ENCODE measurements around the gene BRI3BP.
"Not testable (repeated sequence)": the region's sequence is repeated elsewhere in the genome, so short reads cannot be mapped to it uniquely, and the experiment has no call there.

The BRI3BP gene

DNA sequence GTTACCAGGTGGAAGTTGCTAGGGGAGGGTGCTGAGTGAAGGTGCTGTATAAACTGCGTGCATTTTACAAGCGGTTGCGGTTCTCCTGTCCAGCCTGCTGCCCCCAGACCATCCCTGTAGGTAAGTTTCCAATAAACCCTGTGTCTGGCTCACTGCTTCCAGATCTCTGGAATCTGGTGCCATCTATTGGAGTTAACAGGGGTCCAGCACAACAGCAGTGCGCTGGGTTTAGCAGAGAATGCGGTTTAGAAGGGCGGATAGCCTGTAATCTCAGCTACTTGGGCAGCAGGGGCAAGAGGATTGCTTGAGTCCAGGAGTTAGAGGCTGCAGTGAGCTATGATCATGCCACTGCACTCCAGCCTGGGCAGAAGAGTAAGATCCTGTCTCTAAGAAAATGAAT, 76.7 kb downstream of the BRI3BP start:
- no peak for DNase-seq

DNA sequence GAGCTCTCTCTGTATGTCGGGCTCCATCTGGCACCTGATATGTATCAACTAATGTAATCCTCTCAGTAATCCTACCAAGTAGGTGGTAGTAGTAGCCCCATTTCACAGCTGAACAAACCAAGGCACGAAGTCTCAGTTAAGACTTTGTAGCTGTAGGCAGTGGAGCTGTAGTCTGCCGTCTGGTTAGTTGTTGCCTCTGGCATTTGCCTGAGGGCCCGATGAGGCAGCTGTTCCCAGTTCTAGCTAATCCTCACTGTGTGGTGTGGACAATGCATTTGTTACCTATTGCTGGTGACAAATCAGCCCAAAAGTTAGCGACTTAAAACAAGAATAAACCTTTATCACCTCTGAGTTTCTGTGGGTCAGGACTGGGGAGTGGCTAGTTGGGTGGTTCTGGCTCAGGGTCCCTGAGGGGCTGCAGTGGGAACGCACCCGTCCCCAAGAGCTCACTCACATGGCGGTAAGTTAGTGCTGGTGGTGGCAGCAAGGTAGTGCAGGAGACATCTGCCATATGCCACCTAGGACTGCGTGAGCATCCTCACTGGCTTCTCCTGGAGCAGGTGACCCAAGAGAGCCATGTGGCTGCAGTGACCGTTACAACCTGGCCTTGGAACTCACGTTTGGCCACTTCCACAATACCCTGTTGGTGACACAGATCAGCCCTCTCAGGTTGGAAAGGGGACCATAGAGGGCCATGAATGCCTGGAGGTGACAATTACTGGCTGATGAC, 77.4 kb downstream of the BRI3BP start:
- no peak for DNase-seq

DNA sequence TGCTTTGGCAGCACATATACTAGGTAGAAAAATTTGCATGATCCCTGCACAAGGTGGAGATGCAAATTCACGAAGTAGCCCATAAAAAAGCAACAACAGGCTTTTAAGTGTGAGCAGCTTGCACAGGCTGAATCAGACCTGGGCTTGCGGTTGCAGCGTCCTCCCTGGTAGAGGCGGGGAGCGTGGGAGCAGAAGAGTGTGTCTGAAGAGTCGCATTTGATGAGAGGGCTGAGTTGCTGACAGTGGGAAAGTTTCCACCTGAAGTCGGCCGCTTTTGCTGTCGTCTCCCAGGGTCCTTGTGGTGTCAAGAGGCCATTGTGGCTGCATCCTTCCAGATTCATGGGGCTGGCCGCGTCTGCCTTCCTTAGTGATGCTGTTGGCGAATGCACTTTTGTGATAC, 78.0 kb downstream of the BRI3BP start:
- DNase-seq = no peak

DNA sequence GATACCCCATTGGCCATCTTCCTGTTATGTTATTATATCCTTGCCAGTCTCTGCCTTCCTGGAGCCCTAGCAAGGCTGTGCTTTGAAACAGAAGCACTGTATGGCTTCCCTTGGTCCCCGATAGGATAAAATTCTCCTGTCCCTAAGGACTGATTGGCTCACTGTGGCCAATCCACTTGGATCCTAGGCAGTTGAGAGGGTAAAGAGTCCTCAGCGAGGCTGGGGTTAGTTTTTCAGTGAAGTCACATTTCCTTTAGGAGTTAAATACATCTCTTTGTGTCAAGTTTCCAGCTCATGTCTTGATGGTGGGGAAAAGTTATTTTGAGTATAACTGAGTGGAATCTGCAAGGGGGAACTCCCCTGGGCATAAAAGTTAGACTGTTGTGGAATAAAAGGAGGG, 79.1 kb downstream of the BRI3BP start:
- DNase-seq = no peak

DNA sequence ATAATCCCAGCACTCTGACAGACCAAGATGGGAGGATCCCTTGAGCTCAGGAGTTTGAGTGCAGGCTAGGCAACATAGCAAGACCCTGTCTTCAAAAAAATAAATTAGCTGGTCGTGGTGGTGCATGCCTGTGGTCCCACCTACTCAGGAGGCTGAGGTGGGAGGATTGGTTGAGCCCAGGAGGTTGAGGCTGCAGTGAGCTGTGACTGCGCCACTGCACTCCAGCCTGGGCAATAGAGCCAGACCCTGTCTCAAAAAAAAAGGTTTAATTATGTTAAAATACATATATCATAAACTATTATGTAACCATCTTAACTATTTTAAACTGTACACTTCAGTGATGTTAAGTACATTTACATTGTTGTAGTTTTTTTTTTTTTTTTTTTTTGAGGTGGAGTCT, 80.8 kb downstream of the BRI3BP start:
- not testable (repeated sequence) for DNase-seq

DNA sequence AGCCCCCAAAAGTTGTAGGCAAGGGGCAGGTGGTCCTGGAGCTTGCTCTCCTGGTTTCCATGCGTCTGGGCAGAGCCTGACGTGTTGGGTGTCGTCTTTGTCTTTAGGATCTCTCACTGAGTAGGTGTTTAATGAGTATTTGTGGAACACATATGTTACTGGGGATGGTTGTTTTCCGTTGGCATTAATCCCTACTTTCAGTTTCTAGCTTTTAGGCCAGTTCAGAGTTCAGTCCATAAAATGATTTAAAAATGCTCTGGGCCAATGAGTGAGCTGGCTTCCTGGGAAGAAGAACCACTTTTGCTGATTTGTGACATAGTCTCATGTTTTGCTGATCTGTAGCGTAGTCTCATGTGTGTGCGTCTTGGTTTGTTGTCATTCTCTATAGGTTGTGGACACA, 82.7 kb downstream of the BRI3BP start:
- DNase-seq = no peak

DNA sequence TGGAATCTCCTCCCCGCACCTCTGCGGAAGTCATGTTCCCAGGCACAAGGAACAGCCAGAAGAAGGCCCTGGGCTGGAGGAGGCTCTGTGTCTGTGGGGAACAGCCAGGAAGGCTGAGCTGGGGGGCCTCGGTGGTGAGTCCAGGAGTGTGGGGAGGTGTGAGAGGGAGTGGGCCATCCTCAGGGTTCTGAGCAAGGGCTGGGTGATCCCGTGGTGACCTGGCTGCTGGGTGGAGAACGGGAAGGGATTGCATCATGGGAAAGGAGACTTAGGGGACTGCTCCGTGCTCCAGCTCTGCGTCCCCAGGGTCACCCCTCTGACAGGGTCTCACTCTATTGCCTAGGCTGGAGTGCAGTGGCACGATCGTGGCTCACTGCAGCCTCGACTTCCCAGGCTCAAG, 85.6 kb downstream of the BRI3BP start:
- DNase-seq = no peak

DNA sequence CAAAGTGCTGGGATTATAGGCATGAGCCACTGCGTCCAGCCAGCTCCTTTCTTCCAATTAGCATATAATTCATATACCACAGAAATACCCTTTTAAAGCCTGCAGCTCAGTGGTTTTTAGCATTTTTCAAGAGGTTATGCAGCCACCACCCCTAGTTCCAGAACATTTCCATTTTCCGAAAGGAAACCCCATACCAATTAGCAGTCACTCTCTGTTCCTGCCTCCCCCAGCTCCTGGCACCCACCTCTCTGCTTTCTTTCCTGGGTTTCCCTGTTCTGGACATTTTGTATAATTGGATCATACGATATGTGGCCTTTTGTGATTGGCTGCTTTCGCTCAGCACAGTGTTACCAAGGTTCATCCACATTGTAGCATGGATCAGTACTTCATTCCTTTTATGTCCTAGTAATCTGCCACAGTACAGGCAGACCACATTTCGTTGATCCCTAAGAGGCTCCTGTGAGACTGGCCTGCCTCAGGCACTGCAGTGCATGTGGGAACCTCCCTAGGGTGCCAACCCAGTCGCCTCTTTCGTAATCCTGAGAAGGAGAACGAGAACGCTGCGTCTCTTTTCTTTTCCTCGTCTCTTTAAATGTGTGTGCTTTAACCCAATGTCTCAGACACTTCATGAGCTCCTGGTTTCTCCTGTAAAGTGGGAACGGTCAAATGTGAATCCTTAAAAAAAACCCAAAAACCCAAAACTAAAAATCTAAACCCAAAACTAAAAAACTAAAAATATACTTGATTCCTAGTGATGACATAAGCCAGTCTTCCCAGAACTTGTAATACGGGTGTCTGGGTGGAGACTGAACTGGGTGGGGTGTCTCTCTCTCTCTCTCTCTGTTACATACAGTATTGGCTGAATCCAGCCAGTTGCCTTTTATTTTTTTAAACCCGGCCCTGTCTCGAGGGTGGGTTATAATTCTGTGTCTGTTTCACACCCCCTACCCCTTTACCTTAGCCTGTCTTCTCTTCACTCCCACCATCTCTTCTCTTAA, 86.5 kb downstream of the BRI3BP start:
- no peak for DNase-seq
